Peyer's patch (tissue), 4 donors: Measurements from ENCODE around the gene SSPN. TPM values are rescaled to one million over a fixed set of nuclear protein-coding genes. Genes with fewer than 3 reads are reported as not detected.

Source experiments
- DNase-seq, 3 donors: peaks; one replicate each; pipeline ENCODE4 v3.0.0-alpha.2; 2017 to 2019
- H3K27ac ChIP-seq, 4 donors: fragments of 200-600 bp; sonication (generic); one replicate each; pipeline ENCODE4 v1.5.1; 2016 to 2019
- H3K27me3 ChIP-seq, 2 donors: fragments of 200-600 bp; sonication (generic); one replicate each; pipeline ENCODE4 v1.5.1; 2019
- H3K36me3 ChIP-seq, 3 donors: fragments of 200-600 bp; sonication (generic); one replicate each; pipeline ENCODE4 v1.5.1; 2016 to 2019
- H3K4me1 ChIP-seq, 4 donors: fragments of 200-600 bp; sonication (generic); one replicate each; pipeline ENCODE4 v1.5.1; 2016 to 2019
- H3K4me3 ChIP-seq, 4 donors: fragments of 200-600 bp; sonication (generic); 1 replicate in 3 of 4; 2 replicates in 1 of 4; pipeline ENCODE4 v1.5.1; 2016 to 2019; ENCODE audit warnings: mild to moderate bottlenecking in 1 of 4
- H3K9me3 ChIP-seq, 4 donors: fragments of 200-600 bp; sonication (generic); one replicate each; pipeline ENCODE4 v1.5.1; 2016 to 2019; ENCODE audit warnings: mild to moderate bottlenecking in 1 of 4
- CTCF ChIP-seq, 6 experiments: fragments of 450-650 bp in 4 of 6; fragments of 200-600 bp in 2 of 6; sonication (generic) in 1 of 6; IDR thresholded peaks; one replicate each; pipeline ENCODE4 v1.5.1; 2017 to 2019; ENCODE audit warnings: antibody characterized with exemption in 6 of 6, mild to moderate bottlenecking in 3 of 6, moderate library complexity in 1 of 6
- POLR2A ChIP-seq, 2 donors: fragments of 450-650 bp; IDR thresholded peaks; one replicate each; pipeline ENCODE4 v1.5.1; 2017; ENCODE audit warnings: antibody characterized with exemption in 2 of 2, mild to moderate bottlenecking in 2 of 2, moderate library complexity in 2 of 2
- total RNA-seq, 4 donors: library from RNA; depleted of rRNA; stranded (reverse); fragments of >200 nt; gene quantifications; one replicate each; pipeline ENCODE4 v1.1.0, GENCODE V29; 2016

Gene SSPN
- total RNA-seq, 4 donors from 2014 or later: 3.0 to 10.9 (median 6.5) TPM

GRCh38 chr12:26176725-26177124 lies 18.6 kb upstream of the SSPN start:
- Histone ChIP-seq H3K4me1 (peaks cover 0 to 8% (median 0%) of the 10 kb centered on the region in 4 donors), H3K27ac (peak overlapping the region in 1 of 4 donors; percentile 8), H3K4me3 (no peak overlapping the region), H3K9me3 (no peaks in the 10 kb centered on the region), H3K36me3 (no peaks in the 10 kb centered on the region), H3K27me3 (no peaks in the 10 kb centered on the region)
- no peak for TF ChIP-seq CTCF (IDR thresholded peaks at IDR 0.05)
- no peak for TF ChIP-seq POLR2A (IDR thresholded peaks at IDR 0.05)
- DNase-seq: no peak

- Histone ChIP-seq H3K36me3 (no peaks in the 10 kb centered on the region), H3K4me3 (no peak overlapping the region), H3K9me3 (no peaks in the 10 kb centered on the region), H3K27me3 (no peaks in the 10 kb centered on the region), H3K27ac (peak overlapping the region in 3 of 4 donors; percentile 8 to 54 (median 13)), H3K4me1 (peaks cover 0 to 8% (median 0%) of the 10 kb centered on the region in 4 donors)
- DNase-seq: peak in 2 of 3 donors; percentile 57 to 66
- TF ChIP-seq CTCF (IDR thresholded peaks at IDR 0.05): no peak
- no peak for TF ChIP-seq POLR2A (IDR thresholded peaks at IDR 0.05)
Observed at GRCh38 chr12:26177283-26177682, 18.1 kb upstream of the SSPN start.

GRCh38 chr12:26179826-26180225 lies 15.5 kb upstream of the SSPN start:
- H3K4me1 ChIP-seq: peaks cover 0 to 8% (median 0%) of the 10 kb centered on the region in 4 donors
- no peak overlapping the region for H3K27ac ChIP-seq
- no peaks in the 10 kb centered on the region for H3K36me3 ChIP-seq
- TF ChIP-seq POLR2A (IDR thresholded peaks at IDR 0.05) (no peak), CTCF (IDR thresholded peaks at IDR 0.05) (no peak)
- DNase-seq: no peak
- H3K4me3 ChIP-seq: no peak overlapping the region
- H3K27me3 ChIP-seq: no peaks in the 10 kb centered on the region
- no peaks in the 10 kb centered on the region for H3K9me3 ChIP-seq

- peaks cover 0 to 6% (median 0%) of the 10 kb centered on the region in 4 donors for H3K4me1 ChIP-seq
- no peak for DNase-seq
- no peak overlapping the region for H3K27ac ChIP-seq
- no peaks in the 10 kb centered on the region for H3K36me3 ChIP-seq
- no peaks in the 10 kb centered on the region for H3K27me3 ChIP-seq
- TF ChIP-seq POLR2A (IDR thresholded peaks at IDR 0.05) (no peak), CTCF (IDR thresholded peaks at IDR 0.05) (no peak)
- H3K9me3 ChIP-seq: no peaks in the 10 kb centered on the region
- no peak overlapping the region for H3K4me3 ChIP-seq
Observed at GRCh38 chr12:26182377-26182776, 13.0 kb upstream of the SSPN start.

GRCh38 chr12:26185532-26186320 lies 9.6 kb upstream of the SSPN start:
- DNase-seq: no peak
- H3K27me3 ChIP-seq: no peaks in the 10 kb centered on the region
- no peak for TF ChIP-seq CTCF (IDR thresholded peaks at IDR 0.05)
- no peak for TF ChIP-seq POLR2A (IDR thresholded peaks at IDR 0.05)
- H3K4me1 ChIP-seq: no peaks in the 10 kb centered on the region
- H3K4me3 ChIP-seq: no peak overlapping the region
- no peaks in the 10 kb centered on the region for H3K36me3 ChIP-seq
- no peaks in the 10 kb centered on the region for H3K9me3 ChIP-seq
- H3K27ac ChIP-seq: no peak overlapping the region
